NCI-H2196 (cell line): ENCODE results near the gene TM9SF2.

Experiments used
- DNase-seq: peaks from one replicate; lab custom pipeline; 2025; ENCODE audit not compliant: unreplicated experiment; lab: John Stamatoyannopoulos, UW

TM9SF2 gene

DNA sequence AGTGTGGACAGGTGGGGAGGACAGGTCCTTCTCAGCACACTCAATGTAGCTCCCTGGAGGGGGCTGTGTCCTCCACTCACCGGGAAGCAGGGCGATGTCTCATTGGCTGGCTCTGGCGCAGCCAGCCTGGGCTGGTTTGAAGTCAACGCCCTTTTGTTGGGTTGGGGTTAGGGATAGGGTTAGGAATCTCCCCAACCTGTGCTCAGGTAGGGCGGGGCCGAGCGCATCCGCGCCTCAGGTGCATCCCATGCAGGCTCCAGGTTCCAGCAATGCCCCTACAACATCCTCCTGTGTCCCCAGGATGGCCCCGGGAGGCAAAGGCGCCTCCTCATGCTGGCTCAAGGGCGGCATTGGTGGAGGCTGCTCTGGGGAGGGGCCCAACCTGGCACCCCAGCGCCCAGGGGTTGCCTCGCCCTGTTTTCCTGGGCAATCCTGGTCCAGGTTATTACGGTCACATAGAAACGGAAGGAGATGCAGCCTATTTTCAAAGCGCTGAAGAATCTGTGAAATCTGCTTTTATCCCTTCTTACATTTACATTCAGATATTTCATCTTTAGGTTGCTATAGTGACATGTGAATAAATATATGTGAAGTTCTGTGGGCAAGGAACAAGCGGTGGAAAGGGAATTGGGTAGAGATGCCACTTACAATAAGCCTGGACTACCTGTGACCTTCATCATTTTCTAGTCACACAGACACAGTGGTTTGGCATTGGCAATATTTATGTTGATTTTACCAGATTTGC, 74.3 kb downstream of the TM9SF2 start:
- DNase-seq: no peak

GRCh38 chr13:99577934-99578917, 77.0 kb downstream of the TM9SF2 start:
- peak; percentile 1 for DNase-seq

GRCh38 chr13:99580500-99581268, 79.4 kb downstream of the TM9SF2 start:
- no peak for DNase-seq

- DNase-seq: no peak
Measured at GRCh38 chr13:99582511-99582910, 81.2 kb downstream of the TM9SF2 start.

GRCh38 chr13:99585609-99586008, 84.3 kb downstream of the TM9SF2 start:
- no peak for DNase-seq

GRCh38 chr13:99587021-99587420, 85.7 kb downstream of the TM9SF2 start:
- DNase-seq: no peak

DNA sequence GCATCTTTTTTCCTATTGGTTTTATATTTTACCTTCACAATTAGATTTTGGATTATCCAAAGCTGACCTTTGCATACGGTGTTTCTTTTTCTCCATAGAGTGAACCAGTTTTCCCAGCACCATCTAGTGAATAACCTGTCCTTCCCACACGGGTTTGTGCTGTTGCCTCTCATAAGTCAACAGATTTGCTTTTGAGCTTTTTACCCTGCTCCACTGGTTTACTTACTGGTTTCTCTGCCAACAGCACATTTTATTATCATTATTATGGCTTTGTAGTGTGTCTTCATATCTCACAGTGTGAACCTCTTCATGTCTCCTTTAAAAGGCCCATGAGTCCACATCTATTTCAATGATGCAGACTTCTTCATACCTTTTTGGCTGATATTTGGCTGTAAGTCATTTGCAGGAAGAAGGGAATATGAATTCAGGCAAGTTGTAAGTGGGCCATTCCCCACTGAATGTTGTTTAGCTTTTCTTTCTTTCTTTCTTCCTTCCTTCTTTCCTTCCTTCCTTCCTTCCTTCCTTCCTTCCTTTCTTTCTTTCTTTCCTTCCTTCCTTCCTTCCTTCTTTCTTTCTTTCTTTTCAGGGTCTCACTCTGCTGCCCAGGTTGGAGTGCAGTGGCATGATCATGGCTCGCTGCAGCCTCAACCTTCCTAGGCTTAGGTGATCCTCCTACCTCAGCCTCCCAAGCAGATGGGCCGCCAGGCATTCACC, 86.8 kb downstream of the TM9SF2 start:
- DNase-seq: no peak

GRCh38 chr13:99589575-99589974, 88.3 kb downstream of the TM9SF2 start:
- DNase-seq: no peak

DNA sequence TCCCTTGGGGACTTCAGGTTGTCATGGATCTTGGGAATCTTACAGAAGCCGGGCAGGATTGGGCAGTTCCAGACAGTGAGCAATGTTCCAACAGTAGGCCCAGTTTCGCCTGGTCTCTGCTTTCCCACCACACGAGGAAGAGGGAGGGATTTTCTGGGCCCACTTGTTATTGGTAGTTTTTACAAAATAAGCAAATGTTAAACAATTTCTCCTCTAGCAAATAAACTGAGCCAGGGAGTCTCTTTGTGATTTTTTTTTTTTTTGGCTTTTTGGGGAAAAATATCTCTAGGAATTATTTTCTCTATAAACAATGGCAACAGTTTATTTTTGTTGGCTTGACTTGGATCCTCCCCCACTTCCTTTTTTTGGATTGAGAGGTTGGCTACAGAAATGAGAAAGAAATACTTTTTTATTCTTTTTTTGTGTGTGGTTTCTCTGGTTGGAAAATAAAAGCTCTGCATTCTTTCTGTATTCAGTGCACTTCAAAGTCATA, 89.3 kb downstream of the TM9SF2 start:
- DNase-seq: no peak

- no peak for DNase-seq
Measured at GRCh38 chr13:99596180-99596579, 94.9 kb downstream of the TM9SF2 start.

DNA sequence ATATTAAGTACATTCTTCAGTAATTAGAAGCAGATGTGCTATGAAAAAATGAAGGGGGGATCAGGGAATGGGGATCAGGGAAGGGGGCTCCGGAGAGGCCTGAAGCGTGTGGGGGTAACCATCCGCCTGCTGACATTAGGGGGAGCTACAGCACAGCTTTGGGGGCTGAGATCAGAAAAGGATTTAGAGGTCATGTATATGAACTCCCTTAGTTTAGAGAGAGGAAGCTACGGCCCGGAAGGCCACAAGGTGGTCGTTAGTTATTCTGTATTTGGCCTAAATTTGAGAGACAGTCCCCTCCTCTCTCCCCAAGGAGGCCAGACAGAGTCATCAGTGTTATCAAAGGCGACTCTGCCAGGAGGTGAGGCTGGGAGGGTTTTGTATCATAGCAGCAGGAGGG, 99.0 kb downstream of the TM9SF2 start:
- no peak for DNase-seq

DNA sequence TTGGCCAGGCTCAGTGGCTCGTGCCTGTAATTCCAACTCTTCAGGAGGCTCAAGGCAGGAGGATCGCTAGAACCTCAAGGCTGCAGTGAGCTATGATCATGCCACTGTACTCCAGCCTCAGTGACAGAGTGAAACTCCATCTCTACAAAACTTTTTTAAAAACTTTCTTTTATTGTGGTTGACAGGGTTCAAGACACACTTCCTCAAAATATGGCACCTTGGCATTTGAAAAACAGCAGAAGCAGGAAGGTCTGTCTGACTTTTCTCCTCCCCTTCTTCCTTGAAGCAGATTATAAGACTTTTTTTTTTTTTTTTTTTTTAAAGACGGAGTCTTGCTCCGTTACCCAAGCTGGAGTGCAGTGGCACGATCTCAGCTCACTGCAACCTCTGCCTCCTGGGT, 100.3 kb downstream of the TM9SF2 start:
- no peak for DNase-seq

DNA sequence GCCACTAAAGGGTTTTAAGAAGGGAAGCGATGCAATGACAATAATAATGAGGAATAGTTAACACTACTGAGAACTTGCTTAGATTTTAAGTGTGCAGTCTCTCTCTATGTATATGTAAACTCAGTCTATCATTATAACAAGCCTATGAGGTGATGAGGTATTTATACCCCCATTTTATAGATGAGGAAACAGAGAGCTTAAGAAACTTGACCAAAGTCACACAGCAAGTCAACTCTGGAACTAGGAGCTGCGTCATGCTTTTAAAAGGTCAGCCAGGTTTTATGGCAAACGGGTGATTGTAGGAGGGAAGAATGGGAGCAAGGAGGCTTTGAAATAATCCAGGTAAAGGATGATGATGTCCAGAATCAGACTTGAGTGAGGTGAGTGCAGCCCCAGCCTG, 103.4 kb downstream of the TM9SF2 start:
- no peak for DNase-seq

DNA sequence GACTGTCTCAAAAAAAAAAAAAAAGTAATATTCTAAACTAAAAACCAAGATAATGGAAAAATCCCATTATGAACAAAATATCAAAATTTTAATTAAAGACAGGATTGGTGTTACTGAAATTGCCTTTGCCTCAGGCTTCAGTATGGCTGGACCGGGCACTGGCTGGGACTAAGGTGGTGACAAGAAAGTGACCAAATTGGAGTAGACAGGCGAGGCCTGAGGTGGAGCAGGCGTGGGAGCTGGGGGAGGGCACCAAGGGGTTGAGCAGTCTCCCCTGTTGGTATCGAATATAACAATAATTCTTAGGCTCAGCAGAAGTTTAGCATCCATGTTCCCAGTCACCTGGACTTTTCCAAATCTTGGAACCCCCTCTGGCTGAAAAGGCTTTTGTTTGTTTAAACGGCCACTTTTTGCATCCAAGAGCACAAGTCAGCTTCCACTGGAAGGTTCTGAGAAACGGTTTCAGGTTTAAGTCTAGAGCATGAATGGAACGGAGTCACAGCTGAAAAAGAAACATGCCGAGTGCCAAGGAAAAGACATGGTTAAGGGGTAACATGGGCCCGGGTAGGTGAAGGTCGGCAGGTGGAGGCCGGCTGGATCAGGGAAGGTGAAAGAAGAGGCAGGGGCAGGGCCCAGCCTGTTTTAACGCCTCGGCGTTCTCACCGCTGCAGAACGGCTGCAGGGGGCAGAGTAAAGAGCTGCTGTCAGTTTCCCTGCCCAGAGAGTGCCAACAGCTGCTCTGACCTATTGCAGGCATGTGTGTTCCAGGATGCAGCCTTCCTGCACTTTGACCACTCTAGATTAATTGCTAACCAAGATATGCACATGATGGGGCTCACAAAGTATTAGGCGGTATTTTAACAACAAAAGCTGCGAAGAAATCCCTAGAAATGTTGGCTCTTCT, 104.4 kb downstream of the TM9SF2 start:
- DNase-seq: peak; percentile 3

- peak; percentile 49 for DNase-seq
Measured at GRCh38 chr13:99606324-99607066, 105.2 kb downstream of the TM9SF2 start, which contains the start of gene CLYBL. CLYBL (plus strand) TSS chr13:99606690.

DNA sequence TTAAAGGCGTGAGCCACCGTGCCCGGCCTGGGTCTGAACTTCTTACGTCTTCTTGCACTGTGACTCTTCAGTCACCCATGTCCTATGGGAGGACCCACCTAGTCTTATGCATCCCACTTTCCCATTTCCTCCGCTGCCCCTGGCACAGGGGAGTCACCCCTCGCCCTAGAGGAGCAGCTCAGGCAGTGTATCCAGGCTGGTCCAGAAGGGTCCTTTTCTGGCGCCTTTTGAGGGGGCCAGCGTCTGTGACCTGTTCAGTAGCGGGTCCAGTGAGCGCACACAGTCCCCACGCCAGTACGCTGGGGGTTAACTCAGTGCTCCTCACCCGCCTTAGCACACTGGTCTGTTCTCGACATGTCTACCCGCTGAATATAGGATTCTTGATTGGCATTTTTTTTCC, 107.1 kb downstream of the TM9SF2 start:
- DNase-seq: no peak

DNA sequence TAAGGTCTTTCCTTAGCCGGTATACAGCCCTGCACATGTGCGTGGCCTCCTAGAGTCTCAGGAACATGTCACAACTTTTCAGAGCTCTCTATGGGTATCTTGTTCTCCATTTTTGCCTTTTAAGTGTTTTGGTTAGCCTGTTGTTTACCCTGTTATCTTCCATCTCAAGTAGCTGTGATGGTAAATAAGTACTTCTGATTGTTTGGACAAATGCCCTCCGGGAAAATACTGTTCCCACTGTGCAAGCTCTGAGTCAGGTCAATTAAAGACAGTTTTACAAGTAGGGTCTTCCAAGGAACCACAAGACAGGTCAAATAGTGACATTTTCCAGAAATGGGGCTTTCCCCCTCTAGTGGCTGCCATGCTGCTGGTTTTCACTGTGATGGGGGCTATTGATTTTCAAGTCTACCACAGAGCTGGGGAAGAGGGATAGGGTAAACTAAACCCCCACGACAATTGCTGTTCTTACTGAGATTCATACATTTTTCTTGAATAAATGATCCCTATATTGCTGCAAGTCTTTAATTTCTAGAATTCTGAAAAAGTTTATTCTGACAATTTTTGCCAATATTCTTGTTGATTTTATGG, 109.5 kb downstream of the TM9SF2 start:
- DNase-seq: no peak
